Mucosa of rectum (tissue), 2 donors: ENCODE measurements around the gene TBC1D2B.
A peak's percentile ranks its signal among the peaks of the same experiment; 100 is the strongest.

Experiments used
- H3K27ac ChIP-seq, 2 donors: one replicate each; pipeline ENCODE4 v1.7.0; 2013; ENCODE audit warnings: inconsistent platforms in 2 of 2, low read depth in 2 of 2, low read length in 2 of 2
- H3K27me3 ChIP-seq, 2 donors: one replicate each; pipeline ENCODE4 v1.7.0; 2013; ENCODE audit warnings: low read length in 2 of 2; ENCODE audit not compliant: control insufficient read depth in 2 of 2, insufficient read depth in 2 of 2
- H3K36me3 ChIP-seq, 2 donors: one replicate each; pipeline ENCODE4 v1.7.0; 2013; ENCODE audit warnings: low read length in 2 of 2; ENCODE audit not compliant: control insufficient read depth in 2 of 2, insufficient read depth in 2 of 2
- H3K4me1 ChIP-seq, 2 donors: one replicate each; pipeline ENCODE4 v1.7.0; 2013; ENCODE audit warnings: low read length in 2 of 2, mild to moderate bottlenecking in 1 of 2; ENCODE audit not compliant: control insufficient read depth in 2 of 2, insufficient read depth in 2 of 2
- H3K4me3 ChIP-seq, 2 donors: one replicate each; pipeline ENCODE4 v1.7.0; 2013; ENCODE audit warnings: low read length in 2 of 2
- H3K9ac ChIP-seq, 2 donors: one replicate each; pipeline ENCODE4 v1.7.0; 2013; ENCODE audit warnings: low read length in 2 of 2, low read depth in 1 of 2, mild to moderate bottlenecking in 1 of 2
- H3K9me3 ChIP-seq, 2 donors: one replicate each; pipeline ENCODE4 v1.7.0; 2013; ENCODE audit warnings: low read length in 2 of 2; ENCODE audit not compliant: control insufficient read depth in 2 of 2
- donor health status: healthy.
- donor health status: Normal muscosa, but diverticular disease.

The TBC1D2B gene

GRCh38 chr15:78020007-78020406 lies 57.5 kb downstream of the TBC1D2B start:
- H3K27ac ChIP-seq = no peak overlapping the region
- H3K4me3 ChIP-seq = no peak overlapping the region
- H3K9me3 ChIP-seq = no peaks in the 10 kb centered on the region
- no peaks in the 10 kb centered on the region for H3K27me3 ChIP-seq
- peaks cover 51 to 55% of the 10 kb centered on the region in 2 donors for H3K36me3 ChIP-seq
- peaks cover 17 to 30% of the 10 kb centered on the region in 2 donors for H3K4me1 ChIP-seq
- no peak overlapping the region for H3K9ac ChIP-seq

GRCh38 chr15:78018946-78019644 lies 58.4 kb downstream of the TBC1D2B start:
- H3K4me1 ChIP-seq = peaks cover 17 to 26% of the 10 kb centered on the region in 2 donors
- no peaks in the 10 kb centered on the region for H3K9me3 ChIP-seq
- H3K27me3 ChIP-seq = no peaks in the 10 kb centered on the region
- H3K4me3 ChIP-seq = no peak overlapping the region
- peak overlapping the region in 1 of 2 donors; percentile 42 for H3K9ac ChIP-seq
- H3K36me3 ChIP-seq = peaks cover 48 to 55% of the 10 kb centered on the region in 2 donors
- H3K27ac ChIP-seq = peak overlapping the region; percentile 40 to 77

- Histone ChIP-seq H3K36me3 (peaks cover 46 to 52% of the 10 kb centered on the region in 2 donors), H3K4me1 (peaks cover 16 to 25% of the 10 kb centered on the region in 2 donors), H3K9ac (peak overlapping the region in 1 of 2 donors; percentile 42), H3K27ac (peak overlapping the region; percentile 40 to 77), H3K4me3 (no peak overlapping the region), H3K9me3 (no peaks in the 10 kb centered on the region), H3K27me3 (no peaks in the 10 kb centered on the region)
Observed at GRCh38 chr15:78018445-78018844, 59.1 kb downstream of the TBC1D2B start.

- H3K4me1 ChIP-seq = peaks cover 23 to 40% of the 10 kb centered on the region in 2 donors
- H3K27me3 ChIP-seq = no peaks in the 10 kb centered on the region
- H3K9ac ChIP-seq = no peak overlapping the region
- H3K4me3 ChIP-seq = no peak overlapping the region
- H3K36me3 ChIP-seq = peaks cover 50 to 56% of the 10 kb centered on the region in 2 donors
- H3K27ac ChIP-seq = no peak overlapping the region
- H3K9me3 ChIP-seq = no peaks in the 10 kb centered on the region
Observed at GRCh38 chr15:78016860-78017259, 60.7 kb downstream of the TBC1D2B start.

GRCh38 chr15:78012643-78013077 lies 64.9 kb downstream of the TBC1D2B start:
- H3K9ac ChIP-seq = peak overlapping the region in 1 of 2 donors; percentile 42

GRCh38 chr15:78010067-78010466 lies 67.4 kb downstream of the TBC1D2B start:
- H3K27me3 ChIP-seq = no peaks in the 10 kb centered on the region
- H3K36me3 ChIP-seq = peaks cover 47 to 72% of the 10 kb centered on the region in 2 donors
- H3K9me3 ChIP-seq = no peaks in the 10 kb centered on the region
- no peak overlapping the region for H3K4me3 ChIP-seq
- no peak overlapping the region for H3K9ac ChIP-seq
- H3K4me1 ChIP-seq = peaks cover 29 to 41% of the 10 kb centered on the region in 2 donors
- no peak overlapping the region for H3K27ac ChIP-seq

More at GRCh38 chr15:78012643-78013077, 64.9 kb downstream of the TBC1D2B start:
- no peaks in the 10 kb centered on the region for H3K27me3 ChIP-seq
- H3K4me1 ChIP-seq = peaks cover 20 to 30% of the 10 kb centered on the region in 2 donors
- H3K36me3 ChIP-seq = peaks cover 52 to 77% of the 10 kb centered on the region in 2 donors
- H3K4me3 ChIP-seq = peak overlapping the region; percentile 45 to 46
- no peaks in the 10 kb centered on the region for H3K9me3 ChIP-seq
- peak overlapping the region; percentile 83 to 90 for H3K27ac ChIP-seq

GRCh38 chr15:78007964-78008886 lies 69.3 kb downstream of the TBC1D2B start:
- Histone ChIP-seq H3K27ac (no peak overlapping the region), H3K4me1 (peaks cover 30 to 42% of the 10 kb centered on the region in 2 donors), H3K9ac (no peak overlapping the region), H3K9me3 (no peaks in the 10 kb centered on the region), H3K27me3 (no peaks in the 10 kb centered on the region), H3K36me3 (peaks cover 53 to 80% of the 10 kb centered on the region in 2 donors), H3K4me3 (no peak overlapping the region)

- H3K36me3 ChIP-seq = peaks cover 51 to 80% of the 10 kb centered on the region in 2 donors
- H3K9ac ChIP-seq = peak overlapping the region in 1 of 2 donors; percentile 28
- no peaks in the 10 kb centered on the region for H3K9me3 ChIP-seq
- H3K4me3 ChIP-seq = no peak overlapping the region
- H3K27ac ChIP-seq = no peak overlapping the region
- peaks cover 25 to 34% of the 10 kb centered on the region in 2 donors for H3K4me1 ChIP-seq
- no peaks in the 10 kb centered on the region for H3K27me3 ChIP-seq
Observed at GRCh38 chr15:78007211-78007931, 70.1 kb downstream of the TBC1D2B start.

- peaks cover 18 to 29% of the 10 kb centered on the region in 2 donors for H3K4me1 ChIP-seq
- H3K27ac ChIP-seq = peak overlapping the region in 1 of 2 donors; percentile 8
- peaks cover 47 to 76% of the 10 kb centered on the region in 2 donors for H3K36me3 ChIP-seq
Observed at GRCh38 chr15:78006567-78007205, 70.8 kb downstream of the TBC1D2B start.

More at GRCh38 chr15:78006567-78007205, 70.8 kb downstream of the TBC1D2B start:
- no peaks in the 10 kb centered on the region for H3K9me3 ChIP-seq
- H3K9ac ChIP-seq = no peak overlapping the region
- no peaks in the 10 kb centered on the region for H3K27me3 ChIP-seq
- H3K4me3 ChIP-seq = no peak overlapping the region
